ENCODE data around the gene USP25. TPM values are rescaled to one million over a fixed set of nuclear protein-coding genes. Genes with fewer than 3 reads are reported as not detected.

USP25 gene
- total RNA-seq, 1 donor from 2014 or later = 25.8 TPM

DNA sequence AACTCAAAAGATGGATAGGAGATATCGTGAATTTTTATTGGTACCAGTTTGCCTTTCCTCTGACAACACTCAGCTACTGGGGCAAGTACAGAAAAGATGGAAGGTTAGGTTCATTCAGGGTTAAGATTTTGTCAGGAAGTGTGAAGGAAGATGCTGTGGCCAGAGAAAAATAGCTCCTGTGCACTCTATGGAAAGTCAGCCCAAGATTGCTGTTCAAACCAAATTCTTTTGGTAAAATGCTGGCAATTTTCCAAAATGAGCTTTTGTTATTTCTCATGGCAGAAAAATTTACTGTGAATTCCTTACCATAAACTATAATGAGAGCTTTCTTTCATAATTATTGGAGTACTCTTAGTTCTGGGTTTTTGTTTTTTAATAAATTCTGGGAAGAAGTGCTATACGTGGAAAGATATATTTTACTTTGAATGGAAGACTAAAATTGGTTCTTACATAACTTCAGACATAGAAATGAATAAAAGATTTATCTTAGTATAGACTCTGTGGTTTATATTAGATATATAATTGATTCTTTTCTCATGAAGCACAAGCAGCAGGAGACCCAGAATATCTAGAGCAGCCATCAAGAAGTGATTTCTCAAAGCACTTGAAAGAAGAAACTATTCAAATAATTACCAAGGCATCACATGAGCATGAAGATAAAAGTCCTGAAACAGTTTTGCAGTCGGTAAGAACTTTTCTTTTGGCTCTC lies 112.2 kb downstream of the USP25 start:
- peak; percentile 57 for DNase-seq (ENCODE audit: low read depth)
- TF ChIP-seq, protein P1, sequence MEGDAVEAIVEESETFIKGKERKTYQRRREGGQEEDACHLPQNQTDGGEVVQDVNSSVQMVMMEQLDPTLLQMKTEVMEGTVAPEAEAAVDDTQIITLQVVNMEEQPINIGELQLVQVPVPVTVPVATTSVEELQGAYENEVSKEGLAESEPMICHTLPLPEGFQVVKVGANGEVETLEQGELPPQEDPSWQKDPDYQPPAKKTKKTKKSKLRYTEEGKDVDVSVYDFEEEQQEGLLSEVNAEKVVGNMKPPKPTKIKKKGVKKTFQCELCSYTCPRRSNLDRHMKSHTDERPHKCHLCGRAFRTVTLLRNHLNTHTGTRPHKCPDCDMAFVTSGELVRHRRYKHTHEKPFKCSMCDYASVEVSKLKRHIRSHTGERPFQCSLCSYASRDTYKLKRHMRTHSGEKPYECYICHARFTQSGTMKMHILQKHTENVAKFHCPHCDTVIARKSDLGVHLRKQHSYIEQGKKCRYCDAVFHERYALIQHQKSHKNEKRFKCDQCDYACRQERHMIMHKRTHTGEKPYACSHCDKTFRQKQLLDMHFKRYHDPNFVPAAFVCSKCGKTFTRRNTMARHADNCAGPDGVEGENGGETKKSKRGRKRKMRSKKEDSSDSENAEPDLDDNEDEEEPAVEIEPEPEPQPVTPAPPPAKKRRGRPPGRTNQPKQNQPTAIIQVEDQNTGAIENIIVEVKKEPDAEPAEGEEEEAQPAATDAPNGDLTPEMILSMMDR (conservative IDR thresholded peaks at IDR 0.05; ENCODE audit: low read depth, low read length) = no peak
- H3K4me3 ChIP-seq (ENCODE audit: low read depth, low read length) = no peak overlapping the region

DNA sequence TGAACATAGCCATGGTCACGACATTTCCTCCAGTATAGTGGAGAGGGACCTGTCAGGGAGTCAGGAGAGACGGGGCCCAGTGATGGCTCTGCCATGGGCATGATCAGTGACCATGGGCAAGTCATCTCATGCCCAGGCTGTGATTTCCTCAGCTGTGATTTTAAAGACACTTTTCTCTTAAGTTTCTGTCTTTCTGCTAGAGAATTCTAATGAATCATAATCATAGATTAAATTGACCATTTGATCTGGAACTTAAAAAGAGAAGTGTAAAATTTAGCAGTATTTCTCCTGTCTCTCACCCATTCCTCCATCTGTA lies 112.7 kb downstream of the USP25 start:
- TF ChIP-seq, protein P1 (conservative IDR thresholded peaks at IDR 0.05; ENCODE audit: low read depth, low read length) = no peak
- no peak for DNase-seq (ENCODE audit: low read depth)
- no peak overlapping the region for H3K4me3 ChIP-seq (ENCODE audit: low read depth, low read length)

DNA sequence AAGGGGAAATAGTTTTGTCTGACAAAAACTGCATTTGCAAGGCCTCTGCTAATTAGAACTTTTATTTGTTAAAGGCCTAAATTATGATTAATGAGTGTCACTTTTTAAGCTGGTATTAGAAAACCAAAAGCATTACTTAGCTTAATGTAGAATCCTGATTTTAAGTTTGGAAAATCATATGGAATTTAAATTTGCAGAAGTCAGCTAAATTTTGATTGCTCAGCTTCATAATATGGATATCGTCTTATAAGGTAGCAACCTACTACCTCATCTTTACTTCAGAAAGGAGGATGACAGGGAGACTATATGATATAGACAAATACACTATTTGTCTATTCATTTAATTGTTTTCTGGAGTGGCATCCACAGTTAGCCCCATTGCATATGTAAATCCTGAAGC lies 114.0 kb downstream of the USP25 start:
- DNase-seq (ENCODE audit: low read depth) = no peak
- TF ChIP-seq, protein P1 (conservative IDR thresholded peaks at IDR 0.05; ENCODE audit: low read depth, low read length) = no peak
- no peak overlapping the region for H3K4me3 ChIP-seq (ENCODE audit: low read depth, low read length)

DNA sequence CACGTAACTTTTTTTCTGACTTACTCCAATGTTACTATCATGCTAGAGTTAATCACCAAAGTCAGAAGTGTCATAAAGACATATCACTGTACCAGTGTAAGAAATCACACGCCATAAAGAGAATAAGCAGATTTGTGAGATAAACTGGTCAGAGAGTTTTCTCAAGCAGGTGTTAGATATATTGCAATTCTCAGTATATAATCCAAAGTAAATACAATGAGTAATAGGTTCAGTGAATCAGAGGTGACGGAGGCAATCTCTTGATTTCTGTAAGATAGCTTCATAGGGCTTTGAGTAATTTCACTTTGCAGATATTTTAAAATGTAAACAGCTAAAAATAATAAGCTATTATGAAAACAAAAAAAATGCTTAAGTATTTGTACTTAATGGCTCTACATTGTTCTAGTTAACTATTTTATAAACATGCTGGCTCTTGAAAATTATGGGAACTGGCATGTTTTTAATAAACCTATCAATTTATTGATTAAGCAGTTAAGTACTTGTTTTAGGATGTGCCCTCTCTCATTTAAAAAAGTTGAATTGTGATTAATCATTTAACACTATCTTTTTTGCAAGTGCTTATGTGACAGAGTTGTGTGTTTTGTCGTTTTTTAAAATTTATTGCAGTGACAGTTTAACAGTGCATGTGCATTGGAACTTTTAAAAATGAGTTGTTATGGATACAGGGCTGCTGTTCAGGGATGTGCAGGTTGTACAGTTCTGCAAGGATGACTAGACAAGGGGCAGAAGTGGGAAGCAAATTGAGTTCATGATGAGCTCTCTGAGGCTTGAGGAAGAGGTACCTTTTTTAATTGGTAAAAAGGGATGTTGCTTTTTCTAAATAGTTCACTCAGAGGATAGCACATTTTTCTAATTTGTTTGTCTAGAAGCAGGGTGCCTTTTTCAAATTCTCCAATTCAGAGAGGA lies 119.1 kb downstream of the USP25 start:
- DNase-seq (ENCODE audit: low read depth) = no peak
- no peak overlapping the region for H3K4me3 ChIP-seq (ENCODE audit: low read depth, low read length)
- TF ChIP-seq, protein P1 (conservative IDR thresholded peaks at IDR 0.05; ENCODE audit: low read depth, low read length) = no peak

DNA sequence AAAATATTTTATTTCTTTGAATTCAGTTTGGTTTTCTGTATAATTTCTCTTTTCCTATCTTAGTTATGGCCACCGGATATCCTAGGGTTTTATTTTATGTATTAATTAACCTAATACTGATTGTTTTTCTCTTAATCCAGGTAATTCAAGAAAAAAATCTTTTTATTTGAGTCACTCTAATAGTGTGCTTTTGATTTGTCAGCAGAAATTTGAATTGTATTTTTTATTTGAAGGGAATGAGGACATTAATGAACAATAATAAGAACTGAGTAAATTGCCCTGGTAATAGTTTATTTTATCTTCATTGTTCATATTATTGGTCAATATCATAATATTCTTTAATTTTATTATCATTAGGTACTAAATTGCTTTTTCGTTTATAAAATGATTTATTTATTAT lies 120.1 kb downstream of the USP25 start:
- no peak for DNase-seq (ENCODE audit: low read depth)
- no peak overlapping the region for H3K4me3 ChIP-seq (ENCODE audit: low read depth, low read length)
- TF ChIP-seq, protein P1 (conservative IDR thresholded peaks at IDR 0.05; ENCODE audit: low read depth, low read length) = no peak

DNA sequence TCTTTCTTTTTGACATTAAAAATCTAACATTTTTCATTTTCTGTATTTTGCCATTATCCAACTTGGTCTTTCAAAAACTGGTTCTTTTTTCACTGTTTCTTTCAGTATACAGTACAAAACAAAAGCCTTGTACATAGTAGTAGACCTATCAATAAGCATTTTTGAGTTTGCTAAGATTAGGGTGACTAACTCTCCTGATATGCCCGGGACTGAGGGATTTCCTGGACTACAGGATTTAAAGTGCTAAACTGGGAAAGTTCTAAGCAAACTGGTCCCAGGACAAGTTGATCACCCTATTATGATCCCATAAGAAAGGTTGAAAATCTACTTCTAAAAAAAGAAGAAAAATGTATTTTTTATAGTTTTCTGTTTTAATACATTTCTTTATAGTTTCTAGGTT lies 120.9 kb downstream of the USP25 start:
- TF ChIP-seq, protein P1 (conservative IDR thresholded peaks at IDR 0.05; ENCODE audit: low read depth, low read length) = no peak
- no peak overlapping the region for H3K4me3 ChIP-seq (ENCODE audit: low read depth, low read length)
- DNase-seq (ENCODE audit: low read depth) = no peak

All from epithelial cell of proximal tubule (primary cell).